ENCODE measurements around the gene SLC6A18. TPM values are rescaled to one million over a fixed set of nuclear protein-coding genes. Genes with fewer than 3 reads are reported as not detected.

The SLC6A18 gene
- total and polyA plus RNA-seq, 7 donors: not detected

DNA sequence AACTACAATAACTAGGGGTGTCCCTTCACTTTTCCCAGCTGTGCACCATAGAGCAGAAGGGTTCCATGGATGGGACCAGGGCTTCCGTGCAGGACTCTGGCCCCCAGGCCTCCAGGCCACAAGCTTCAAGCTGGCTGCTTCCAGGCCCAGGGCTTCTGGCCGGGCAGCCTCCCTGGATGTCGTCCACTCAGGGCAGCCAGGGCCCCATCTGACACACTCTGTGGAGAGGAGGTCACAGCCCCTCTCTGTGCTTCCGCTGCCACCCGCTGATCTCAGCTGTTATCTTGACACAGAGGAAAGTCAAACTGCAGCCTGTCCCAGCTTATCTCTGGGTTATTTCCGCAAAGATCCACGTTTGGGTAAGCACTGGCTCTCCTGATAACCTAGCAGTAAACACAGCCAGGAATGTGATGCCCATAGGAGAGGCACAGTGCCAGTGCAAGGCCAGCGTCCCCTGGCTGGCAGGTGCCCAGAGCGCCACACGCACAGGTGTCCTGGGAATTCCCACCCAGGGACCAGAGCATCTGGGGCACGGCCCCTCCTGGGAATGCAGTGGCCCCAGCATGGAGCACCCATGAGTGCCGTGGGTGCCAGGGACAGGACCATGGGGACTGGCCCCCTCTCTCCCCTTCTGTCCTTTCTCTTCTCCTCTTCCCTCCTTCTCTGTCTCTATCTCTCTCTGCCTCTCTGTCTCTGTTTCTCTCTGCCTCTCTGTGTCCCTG, 39.4 kb upstream of the SLC6A18 start:
- no peaks in the 10 kb centered on the region for H3K9me3 ChIP-seq
- no peaks in the 10 kb centered on the region for H3K4me1 ChIP-seq
- intact Hi-C loops (cut with DNase I): no loop called here
- no peak overlapping the region for H3K4me3 ChIP-seq
- WGBS, 3 donors: 36 to 43% (median 37%) methylated on average over 11 to 12 of the region's 12 CpGs
- no peak overlapping the region for H3K27ac ChIP-seq
- TF ChIP-seq, protein P1, sequence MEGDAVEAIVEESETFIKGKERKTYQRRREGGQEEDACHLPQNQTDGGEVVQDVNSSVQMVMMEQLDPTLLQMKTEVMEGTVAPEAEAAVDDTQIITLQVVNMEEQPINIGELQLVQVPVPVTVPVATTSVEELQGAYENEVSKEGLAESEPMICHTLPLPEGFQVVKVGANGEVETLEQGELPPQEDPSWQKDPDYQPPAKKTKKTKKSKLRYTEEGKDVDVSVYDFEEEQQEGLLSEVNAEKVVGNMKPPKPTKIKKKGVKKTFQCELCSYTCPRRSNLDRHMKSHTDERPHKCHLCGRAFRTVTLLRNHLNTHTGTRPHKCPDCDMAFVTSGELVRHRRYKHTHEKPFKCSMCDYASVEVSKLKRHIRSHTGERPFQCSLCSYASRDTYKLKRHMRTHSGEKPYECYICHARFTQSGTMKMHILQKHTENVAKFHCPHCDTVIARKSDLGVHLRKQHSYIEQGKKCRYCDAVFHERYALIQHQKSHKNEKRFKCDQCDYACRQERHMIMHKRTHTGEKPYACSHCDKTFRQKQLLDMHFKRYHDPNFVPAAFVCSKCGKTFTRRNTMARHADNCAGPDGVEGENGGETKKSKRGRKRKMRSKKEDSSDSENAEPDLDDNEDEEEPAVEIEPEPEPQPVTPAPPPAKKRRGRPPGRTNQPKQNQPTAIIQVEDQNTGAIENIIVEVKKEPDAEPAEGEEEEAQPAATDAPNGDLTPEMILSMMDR (IDR thresholded peaks at IDR 0.05): no peak
- ATAC-seq (no peak), DNase-seq (peak; percentile 6 to 45)
- no peaks in the 10 kb centered on the region for H3K36me3 ChIP-seq (ENCODE audit: insufficient read depth in 1 of 2, low read depth in 1 of 2)
- peaks cover 0 to 38% (median 15%) of the 10 kb centered on the region in 3 donors for H3K27me3 ChIP-seq (ENCODE audit: insufficient read depth in 3 of 3, low read length in 2 of 3)

DNA sequence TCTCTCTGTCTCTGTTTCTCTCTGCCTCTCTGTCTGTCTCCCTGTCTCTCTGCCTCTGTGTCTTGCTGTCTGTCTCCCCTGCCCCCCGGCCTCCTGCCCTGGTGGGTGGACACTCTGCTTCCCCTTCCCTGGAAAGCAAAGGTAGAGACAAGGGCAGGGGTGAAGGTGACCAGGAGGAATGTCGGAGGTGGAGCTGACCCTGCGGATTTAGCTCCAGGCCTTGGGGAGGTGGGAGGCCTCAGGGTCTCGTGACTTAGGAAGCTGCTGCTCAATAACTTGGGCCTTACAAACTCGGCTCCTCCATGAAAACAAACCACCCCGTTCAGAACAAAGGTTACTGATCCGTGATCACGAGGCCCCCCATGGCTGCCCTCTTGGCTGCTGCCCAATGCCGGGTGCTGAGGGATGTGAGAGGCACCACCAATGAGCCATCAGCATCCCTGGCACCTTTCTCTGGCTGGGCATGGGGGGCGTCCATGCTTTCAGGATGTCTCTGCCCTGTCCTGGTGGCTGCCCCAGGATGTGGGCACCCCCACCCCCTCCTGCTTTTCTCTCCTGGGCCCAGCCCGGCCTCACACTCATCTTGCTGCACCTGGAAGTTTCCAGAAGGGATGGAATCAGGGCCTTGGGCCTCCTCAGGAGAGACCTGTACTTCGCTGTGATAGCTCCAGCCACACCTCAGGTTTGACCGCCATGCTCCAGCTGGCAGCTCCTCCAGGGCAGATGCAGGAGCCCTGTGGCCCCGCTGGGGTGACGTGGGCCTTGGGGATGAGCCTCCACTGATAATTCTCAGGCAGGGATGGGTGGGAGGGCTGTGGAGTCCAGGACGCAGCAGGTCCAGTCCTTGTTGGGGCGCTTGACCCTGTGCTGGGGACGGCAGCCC, 38.6 kb upstream of the SLC6A18 start:
- WGBS, 3 donors: 78 to 80% (median 79%) methylated on average over 18 of the region's 18 CpGs
- intact Hi-C loops (cut with DNase I): no loop called here
- ATAC-seq (no peak), DNase-seq (peak; percentile 4 to 36)
- Histone ChIP-seq H3K9me3 (no peaks in the 10 kb centered on the region), H3K36me3 (ENCODE audit: insufficient read depth in 1 of 2, low read depth in 1 of 2) (no peaks in the 10 kb centered on the region), H3K4me3 (no peak overlapping the region), H3K27me3 (ENCODE audit: insufficient read depth in 3 of 3, low read length in 2 of 3) (peaks cover 0 to 37% (median 9%) of the 10 kb centered on the region in 3 donors), H3K4me1 (no peaks in the 10 kb centered on the region), H3K27ac (no peak overlapping the region)
- TF ChIP-seq, protein P1 (IDR thresholded peaks at IDR 0.05): no peak

DNA sequence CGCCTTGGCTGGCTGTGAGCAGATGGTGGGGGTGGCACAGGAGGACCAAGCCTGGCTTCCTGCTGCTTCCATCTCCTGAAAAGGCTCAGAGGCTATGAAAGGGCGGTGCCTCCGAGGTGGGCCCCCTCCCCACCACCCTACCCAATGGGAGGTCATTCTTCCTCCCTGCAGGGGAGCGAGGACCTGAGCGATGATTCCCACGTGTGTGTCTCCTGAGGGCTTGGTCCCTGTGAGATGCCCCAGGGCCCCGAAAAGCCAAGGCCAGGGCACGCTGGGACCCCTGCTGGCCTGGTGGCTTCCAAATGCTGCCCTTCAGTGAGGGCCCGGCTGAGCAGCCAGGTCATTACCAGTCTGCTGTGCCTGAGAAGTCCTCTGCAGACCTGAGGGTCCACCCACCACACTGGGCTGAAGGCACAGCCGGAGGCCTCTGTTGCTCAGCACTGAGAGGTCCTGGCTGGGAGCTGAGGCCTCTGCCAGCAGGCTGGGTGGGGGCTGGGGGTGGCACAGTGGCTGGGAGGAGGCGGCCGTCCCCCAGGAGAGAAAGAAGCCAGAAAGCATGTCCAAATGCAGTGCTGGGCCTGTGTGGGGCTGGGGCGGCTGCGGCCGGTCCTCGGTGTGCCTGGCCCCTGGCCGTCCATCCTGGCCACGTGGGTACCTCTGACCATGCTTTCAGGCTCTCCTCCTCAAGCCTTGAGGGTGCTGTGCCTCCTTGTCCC, 37.8 kb upstream of the SLC6A18 start:
- Histone ChIP-seq H3K27ac (no peak overlapping the region), H3K27me3 (ENCODE audit: insufficient read depth in 3 of 3, low read length in 2 of 3) (peaks cover 0 to 34% (median 9%) of the 10 kb centered on the region in 3 donors), H3K36me3 (ENCODE audit: insufficient read depth in 1 of 2, low read depth in 1 of 2) (no peaks in the 10 kb centered on the region), H3K4me3 (no peak overlapping the region), H3K9me3 (no peaks in the 10 kb centered on the region), H3K4me1 (no peaks in the 10 kb centered on the region)
- intact Hi-C loops (cut with DNase I): no loop called here
- WGBS, 3 donors: 83 to 93% (median 88%) methylated on average over 16 to 18 of the region's 18 CpGs
- DNase-seq: peak; percentile 10 to 34
- no peak for ATAC-seq
- TF ChIP-seq, protein P1 (IDR thresholded peaks at IDR 0.05): no peak

DNA sequence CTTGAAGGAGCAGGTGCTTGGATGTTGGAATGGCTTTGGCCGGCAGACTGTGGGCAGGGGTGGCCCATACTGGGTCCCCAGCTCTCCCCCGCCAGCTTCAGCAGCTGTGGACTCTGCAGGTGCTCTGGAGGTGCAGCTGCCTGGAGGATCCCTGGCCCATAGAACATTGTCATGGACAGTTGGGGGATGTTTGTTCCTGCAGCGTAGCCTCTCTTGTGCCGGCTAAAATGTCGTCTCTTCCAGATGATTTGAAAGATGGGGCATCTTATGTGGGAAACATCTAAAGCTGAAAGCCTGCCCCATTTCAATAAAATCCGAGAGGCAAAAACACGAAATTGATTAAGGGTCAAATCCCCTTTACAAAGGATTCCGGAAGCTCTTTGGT, 37.2 kb upstream of the SLC6A18 start:
- intact Hi-C loops (cut with DNase I): no loop called here
- Histone ChIP-seq H3K36me3 (ENCODE audit: insufficient read depth in 1 of 2, low read depth in 1 of 2) (no peaks in the 10 kb centered on the region), H3K27ac (no peak overlapping the region), H3K27me3 (ENCODE audit: insufficient read depth in 3 of 3, low read length in 2 of 3) (peaks cover 0 to 34% (median 9%) of the 10 kb centered on the region in 3 donors), H3K4me1 (no peaks in the 10 kb centered on the region), H3K4me3 (no peak overlapping the region), H3K9me3 (no peaks in the 10 kb centered on the region)
- 87 to 88% (median 87%) methylated on average over 8 of the region's 8 CpGs for WGBS, 3 donors
- DNase-seq (no peak), ATAC-seq (no peak)
- TF ChIP-seq, protein P1 (IDR thresholded peaks at IDR 0.05): no peak
